Esophagus squamous epithelium (tissue), 4 donors: Measurements from ENCODE around the gene PTPRQ.

Experiments
- CTCF ChIP-seq, 6 experiments: fragments of 450-650 bp in 4 of 6; fragments of 200-600 bp in 2 of 6; sonication (generic) in 2 of 6; IDR thresholded peaks; one replicate each; pipeline ENCODE4 v1.5.1; 2016 to 2019; ENCODE audit warnings: antibody characterized with exemption in 6 of 6, mild to moderate bottlenecking in 4 of 6, moderate library complexity in 4 of 6
- POLR2A ChIP-seq, 4 donors: fragments of 450-650 bp; IDR thresholded peaks; one replicate each; pipeline ENCODE4 v1.6.1; 2017; ENCODE audit warnings: antibody characterized with exemption in 4 of 4, mild to moderate bottlenecking in 4 of 4, moderate library complexity in 3 of 4

GRCh38 chr12:80721326-80721725, 277.3 kb downstream of the PTPRQ start:
- no peak for TF ChIP-seq CTCF (IDR thresholded peaks at IDR 0.05)
- TF ChIP-seq POLR2A (IDR thresholded peaks at IDR 0.05) = no peak
